Muscle of arm (tissue), 14 donors: ENCODE measurements around the gene CEACAM7. TPM values are rescaled to one million over a fixed set of nuclear protein-coding genes. Genes with fewer than 3 reads are reported as not detected.
"Not testable (repeated sequence)": the region's sequence is repeated elsewhere in the genome, so short reads cannot be mapped to it uniquely, and the experiment has no call there.

Source experiments
- DNase-seq: peaks from one replicate; pipeline ENCODE4 v3.0.0-alpha.2; 2013
- long read RNA-seq, 11 donors: transcript quantifications; one replicate each; lab custom pipeline, GENCODE V29; 2026
- polyA plus RNA-seq, 12 donors: library from polyadenylated mRNA; unstranded; fragments of 120-200 nt; gene quantifications; one replicate each; pipeline ENCODE4 v1.2.1, GENCODE V29; 2013; ENCODE audit not compliant: insufficient read length in 12 of 12

CEACAM7 gene
- polyA plus RNA-seq: not detected
- long read RNA-seq, donor 1, partial matches to known transcripts: 207 of 213 reads
- long read RNA-seq, donor 1, other reads (novel, unspliced or antisense): 5 of 213 reads
- long read RNA-seq, donor 2: 0 reads
- long read RNA-seq, donor 3: 0 reads
- long read RNA-seq, donor 4: 0 reads
- long read RNA-seq, donor 5: 0 reads
- long read RNA-seq, donor 6: 0 reads
- long read RNA-seq, donor 7: 0 reads
- long read RNA-seq, donor 8: 0 reads
- long read RNA-seq, donor 9: 0 reads
- long read RNA-seq, donor 10: 0 reads
- long read RNA-seq, donor 11: 0 reads

DNA sequence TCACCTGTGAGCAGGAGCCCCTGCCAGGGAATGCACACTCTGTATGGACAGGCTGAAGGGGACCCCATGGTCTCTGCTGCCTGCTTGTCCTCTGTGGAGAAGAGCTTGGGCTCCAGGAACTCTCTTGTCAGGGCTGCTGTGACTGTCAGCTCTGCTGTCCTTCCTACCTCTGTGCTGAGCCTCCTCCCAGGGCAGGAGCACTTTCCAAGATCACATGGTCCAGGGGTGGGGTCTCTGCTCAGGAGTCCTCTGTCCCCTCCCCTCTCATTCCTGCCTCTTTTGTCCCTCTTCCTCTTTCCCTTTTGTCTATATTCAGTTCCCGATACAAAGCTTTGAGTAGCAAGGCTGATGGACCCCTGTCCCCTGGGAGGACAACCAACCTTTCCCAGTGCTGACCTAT is at the start of gene CEACAM7:
Gene CEACAM7, minus strand, starts transcription at position 173 of the 400 bp plus-strand sequence. Its CDS starts 105 bp downstream, at position 68.
- DNase-seq: no peak

DNA sequence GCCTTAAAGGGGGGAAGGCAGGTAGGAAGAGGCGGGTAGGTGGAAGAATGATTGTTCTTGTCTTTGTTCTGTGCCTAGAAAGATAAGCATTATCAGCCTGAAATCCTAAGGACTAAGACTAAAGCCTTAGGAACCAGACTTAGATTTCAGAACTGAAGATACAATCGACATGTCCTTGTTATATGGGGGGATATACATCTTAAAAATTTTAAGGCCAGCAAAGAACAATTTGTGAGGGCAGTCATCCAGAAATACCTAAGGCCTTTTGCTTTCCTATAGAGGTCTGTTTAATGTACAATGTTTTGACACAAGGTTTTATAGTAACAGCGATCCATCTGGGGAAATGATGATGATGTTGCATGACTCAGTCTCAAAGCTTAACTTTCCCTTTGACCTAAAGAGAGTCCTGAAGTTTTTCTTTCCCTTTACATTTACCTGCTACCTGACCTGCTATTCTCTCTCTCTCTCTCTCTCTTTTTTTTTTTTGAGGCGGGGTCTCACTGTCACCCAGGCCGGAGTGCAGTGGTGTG is 47.1 kb upstream of the CEACAM7 start:
- DNase-seq: no peak

DNA sequence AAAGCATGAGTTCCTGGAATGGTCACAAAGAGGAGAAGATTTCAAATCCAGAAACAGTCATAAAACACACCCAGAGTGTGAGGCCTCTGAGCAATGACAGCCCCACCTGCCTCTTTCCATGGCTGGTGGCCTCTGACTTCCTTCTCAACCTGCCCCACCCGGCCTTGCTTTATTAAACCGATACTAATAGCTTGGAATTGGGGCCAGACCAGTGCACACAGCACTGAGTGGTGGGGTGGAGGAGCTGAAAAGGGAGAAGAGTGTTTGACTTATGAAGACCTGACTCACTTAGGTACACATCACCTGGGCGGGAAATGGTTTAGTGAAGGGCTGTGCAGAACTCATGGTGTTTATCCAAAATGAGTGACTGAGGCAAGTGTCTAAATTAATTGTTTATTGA is 46.5 kb upstream of the CEACAM7 start:
- no peak for DNase-seq

DNA sequence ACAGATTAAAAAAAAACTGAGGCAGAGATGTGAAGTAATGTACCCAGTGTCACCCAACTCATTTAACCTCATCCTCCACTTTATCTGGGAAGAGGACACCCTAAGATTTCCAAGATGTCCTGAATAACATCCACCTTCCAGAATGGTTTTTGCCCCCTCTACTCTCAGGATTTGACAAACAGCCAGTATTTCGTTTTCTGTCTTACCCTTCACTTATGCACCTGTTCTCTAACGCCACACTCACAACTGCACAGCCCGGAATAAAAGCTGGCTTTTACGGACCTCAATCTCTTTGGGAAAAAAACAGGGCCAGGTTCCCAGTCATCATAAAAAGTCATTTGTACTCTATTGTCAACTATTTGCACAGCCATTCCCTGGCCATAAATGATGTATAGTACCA is 46.1 kb upstream of the CEACAM7 start:
- DNase-seq: no peak

DNA sequence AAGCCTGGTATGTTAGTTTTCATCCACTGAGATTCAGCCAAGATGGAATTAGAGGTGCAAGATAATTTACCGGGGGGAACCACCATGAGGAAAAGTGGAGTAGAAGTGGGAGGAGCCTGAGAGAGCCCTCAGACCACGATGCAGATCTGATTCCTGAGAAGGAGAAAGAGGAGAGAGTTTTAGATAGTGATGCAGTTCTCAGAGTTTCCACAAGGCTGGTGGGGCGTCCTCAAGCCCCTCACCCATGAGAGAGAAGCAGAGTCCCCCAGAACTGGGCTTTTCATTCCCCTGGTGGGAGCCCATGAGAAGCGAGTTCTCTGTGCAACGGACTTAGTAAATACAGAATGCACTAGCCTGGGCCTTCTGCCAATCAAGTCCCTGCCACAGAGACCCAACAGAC is 38.4 kb upstream of the CEACAM7 start:
- no peak for DNase-seq

DNA sequence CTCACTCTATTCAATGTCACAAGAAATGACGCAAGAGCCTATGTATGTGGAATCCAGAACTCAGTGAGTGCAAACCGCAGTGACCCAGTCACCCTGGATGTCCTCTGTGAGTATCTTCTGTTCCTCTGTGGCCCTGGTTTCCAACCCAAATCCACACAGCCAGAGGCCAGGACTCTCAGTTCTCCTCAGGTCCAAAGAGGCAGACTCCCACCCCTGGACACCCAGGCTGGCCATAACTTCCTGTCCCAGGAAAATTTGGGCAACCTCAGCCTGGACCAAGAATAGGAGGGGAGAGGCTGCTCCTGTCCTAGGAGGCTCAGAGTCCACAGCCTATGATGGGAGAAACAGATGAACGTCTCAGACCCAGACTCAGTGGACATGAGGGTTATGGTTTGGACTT is 32.0 kb upstream of the CEACAM7 start:
- DNase-seq: no peak

DNA sequence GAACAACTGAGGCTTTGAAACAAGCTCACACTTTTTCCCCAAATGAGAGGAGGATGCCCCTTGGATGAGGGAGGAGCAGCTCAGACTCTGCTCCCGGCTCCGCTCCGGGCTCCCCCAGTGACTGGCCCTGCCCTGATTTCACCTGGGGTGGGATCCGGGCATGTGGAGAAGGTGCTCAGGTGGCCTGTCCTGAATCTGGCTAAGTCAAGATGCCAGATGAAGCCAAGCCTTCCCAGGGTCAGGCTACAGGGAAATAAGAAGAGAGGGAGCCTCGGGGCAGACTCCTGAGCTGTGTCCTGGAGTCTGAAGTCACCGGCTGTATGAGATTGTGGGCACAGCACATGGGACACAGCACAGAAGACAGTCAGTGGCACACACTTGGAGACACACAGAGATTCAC is 30.7 kb upstream of the CEACAM7 start:
- no peak for DNase-seq

DNA sequence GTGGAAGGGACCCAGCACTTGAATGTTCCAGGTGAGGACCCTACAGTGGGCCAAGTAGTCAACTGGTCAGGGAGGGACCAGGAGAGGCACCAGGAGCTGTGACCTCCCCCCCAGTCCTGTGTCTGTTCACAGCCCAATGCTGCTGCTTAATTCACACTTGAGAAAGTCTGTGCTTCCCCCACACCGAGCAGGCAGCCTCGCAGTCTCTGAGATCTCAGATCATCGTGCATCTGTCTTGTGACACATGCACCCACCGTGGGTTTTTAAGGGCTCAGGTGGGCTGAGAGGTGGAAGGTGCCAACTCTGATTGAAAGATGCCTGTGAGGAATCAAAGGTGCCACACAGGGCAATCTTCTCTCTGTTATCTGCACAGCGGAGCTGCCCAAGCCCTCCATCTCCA is 26.5 kb upstream of the CEACAM7 start:
- no peak for DNase-seq

DNA sequence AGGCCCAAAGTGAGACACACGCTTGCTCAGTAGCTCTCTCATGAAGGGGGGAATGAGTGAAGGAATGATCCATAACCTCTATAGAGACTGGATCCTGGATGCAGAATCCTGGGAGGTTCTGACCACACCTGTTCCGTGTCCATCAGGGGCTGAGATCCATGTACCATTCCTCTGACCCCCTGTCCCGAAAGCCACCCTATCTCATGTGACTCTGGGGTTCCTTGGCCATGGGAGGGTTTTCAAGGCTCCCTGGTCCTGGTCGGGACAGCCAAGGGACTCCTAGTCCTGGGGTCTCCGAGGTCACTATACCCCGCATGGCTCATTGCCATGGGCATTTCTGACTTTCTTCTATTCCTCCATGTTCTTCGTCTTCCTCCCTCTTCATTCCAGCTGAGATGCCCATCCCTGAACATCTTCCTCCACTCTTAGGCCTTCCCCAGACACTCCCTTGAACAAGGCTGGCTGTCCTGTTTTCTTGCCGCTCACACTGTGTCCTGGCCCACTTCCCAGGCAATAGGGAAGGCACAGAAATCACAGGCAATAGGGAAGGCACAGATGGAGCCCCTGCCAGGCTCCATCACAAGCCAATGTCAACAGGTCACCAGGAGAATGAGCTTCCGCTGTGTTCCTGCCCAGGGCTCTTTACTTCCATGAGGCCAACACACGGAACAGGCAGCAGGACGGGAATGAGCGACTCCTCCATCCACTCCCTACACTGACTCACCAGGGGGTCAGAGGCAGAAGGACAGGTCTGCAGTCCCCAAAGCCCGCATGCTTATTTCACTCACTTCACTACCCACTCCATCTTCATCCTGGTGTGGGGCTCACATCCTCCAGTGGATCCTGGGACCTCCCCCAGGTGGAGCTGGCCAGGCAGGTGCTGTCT is 23.5 kb upstream of the CEACAM7 start:
- DNase-seq: no peak

DNA sequence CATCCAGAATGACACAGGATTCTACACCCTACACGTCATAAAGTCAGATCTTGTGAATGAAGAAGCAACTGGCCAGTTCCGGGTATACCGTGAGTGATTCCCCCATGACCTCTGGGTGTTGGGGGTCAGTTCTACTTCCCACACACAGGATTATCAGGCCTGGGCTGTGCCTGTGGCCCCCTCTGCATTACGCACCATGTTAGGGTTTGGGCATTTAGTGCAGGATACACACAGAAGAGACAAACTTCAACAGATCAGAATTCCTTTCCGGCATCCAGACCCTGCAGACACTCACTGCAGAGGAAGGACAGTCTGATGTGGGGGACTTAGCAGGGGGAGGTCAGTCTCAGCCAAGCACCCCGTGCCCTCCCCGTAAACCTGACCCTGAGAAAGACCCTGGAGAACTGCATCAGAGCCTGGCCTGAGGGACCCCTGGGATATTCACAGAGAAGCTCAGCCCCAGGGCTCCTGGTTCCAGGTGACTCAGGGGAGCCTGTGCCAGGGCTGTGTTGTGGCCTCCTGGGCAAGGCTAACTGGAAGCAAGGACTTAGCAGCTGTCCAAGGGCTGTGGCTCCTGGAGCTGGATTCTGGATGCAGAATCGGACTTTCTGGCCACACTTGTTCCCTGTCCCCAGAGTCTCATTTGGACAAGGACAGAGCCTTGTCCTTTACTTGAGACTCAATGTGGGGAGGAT is 22.0 kb upstream of the CEACAM7 start:
- no peak for DNase-seq

DNA sequence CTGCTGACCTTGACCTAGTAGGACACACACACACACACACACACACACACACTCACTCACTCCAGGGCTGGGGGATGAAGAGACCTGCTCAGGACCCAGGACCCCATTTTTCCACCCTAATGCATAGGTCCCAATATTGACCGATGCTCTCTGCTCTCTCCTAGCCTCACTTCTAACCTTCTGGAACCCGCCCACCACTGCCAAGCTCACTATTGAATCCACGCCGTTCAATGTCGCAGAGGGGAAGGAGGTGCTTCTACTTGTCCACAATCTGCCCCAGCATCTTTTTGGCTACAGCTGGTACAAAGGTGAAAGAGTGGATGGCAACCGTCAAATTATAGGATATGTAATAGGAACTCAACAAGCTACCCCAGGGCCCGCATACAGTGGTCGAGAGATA is 21.4 kb upstream of the CEACAM7 start:
- DNase-seq: not testable (repeated sequence)

DNA sequence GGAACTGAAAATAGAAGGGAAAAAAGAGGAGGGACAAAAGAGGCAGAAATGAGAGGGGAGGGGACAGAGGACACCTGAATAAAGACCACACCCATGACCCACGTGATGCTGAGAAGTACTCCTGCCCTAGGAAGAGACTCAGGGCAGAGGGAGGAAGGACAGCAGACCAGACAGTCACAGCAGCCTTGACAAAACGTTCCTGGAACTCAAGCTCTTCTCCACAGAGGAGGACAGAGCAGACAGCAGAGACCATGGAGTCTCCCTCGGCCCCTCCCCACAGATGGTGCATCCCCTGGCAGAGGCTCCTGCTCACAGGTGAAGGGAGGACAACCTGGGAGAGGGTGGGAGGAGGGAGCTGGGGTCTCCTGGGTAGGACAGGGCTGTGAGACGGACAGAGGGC is 20.4 kb upstream of the CEACAM7 start, which contains the start of gene CEACAM5:
Gene CEACAM5, plus strand, starts transcription at position 146 of the 400 bp plus-strand sequence. Its CDS starts 106 bp downstream, at position 252.
- DNase-seq: no peak

DNA sequence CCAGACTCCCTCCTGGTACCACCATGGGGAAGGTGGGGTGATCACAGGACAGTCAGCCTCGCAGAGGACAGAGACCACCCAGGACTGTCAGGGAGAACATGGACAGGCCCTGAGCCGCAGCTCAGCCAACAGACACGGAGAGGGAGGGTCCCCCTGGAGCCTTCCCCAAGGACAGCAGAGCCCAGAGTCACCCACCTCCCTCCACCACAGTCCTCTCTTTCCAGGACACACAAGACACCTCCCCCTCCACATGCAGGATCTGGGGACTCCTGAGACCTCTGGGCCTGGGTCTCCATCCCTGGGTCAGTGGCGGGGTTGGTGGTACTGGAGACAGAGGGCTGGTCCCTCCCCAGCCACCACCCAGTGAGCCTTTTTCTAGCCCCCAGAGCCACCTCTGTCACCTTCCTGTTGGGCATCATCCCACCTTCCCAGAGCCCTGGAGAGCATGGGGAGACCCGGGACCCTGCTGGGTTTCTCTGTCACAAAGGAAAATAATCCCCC is 19.9 kb upstream of the CEACAM7 start:
- DNase-seq: no peak

DNA sequence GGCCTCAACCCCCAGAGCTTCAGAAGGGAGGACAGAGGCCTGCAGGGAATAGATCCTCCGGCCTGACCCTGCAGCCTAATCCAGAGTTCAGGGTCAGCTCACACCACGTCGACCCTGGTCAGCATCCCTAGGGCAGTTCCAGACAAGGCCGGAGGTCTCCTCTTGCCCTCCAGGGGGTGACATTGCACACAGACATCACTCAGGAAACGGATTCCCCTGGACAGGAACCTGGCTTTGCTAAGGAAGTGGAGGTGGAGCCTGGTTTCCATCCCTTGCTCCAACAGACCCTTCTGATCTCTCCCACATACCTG is 19.4 kb upstream of the CEACAM7 start:
- DNase-seq: no peak

DNA sequence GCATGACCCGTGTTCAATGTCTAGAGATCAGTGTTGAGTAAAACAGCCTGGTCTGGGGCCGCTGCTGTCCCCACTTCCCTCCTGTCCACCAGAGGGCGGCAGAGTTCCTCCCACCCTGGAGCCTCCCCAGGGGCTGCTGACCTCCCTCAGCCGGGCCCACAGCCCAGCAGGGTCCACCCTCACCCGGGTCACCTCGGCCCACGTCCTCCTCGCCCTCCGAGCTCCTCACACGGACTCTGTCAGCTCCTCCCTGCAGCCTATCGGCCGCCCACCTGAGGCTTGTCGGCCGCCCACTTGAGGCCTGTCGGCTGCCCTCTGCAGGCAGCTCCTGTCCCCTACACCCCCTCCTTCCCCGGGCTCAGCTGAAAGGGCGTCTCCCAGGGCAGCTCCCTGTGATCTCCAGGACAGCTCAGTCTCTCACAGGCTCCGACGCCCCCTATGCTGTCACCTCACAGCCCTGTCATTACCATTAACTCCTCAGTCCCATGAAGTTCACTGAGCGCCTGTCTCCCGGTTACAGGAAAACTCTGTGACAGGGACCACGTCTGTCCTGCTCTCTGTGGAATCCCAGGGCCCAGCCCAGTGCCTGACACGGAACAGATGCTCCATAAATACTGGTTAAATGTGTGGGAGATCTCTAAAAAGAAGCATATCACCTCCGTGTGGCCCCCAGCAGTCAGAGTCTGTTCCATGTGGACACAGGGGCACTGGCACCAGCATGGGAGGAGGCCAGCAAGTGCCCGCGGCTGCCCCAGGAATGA is 18.9 kb upstream of the CEACAM7 start:
- DNase-seq: no peak

DNA sequence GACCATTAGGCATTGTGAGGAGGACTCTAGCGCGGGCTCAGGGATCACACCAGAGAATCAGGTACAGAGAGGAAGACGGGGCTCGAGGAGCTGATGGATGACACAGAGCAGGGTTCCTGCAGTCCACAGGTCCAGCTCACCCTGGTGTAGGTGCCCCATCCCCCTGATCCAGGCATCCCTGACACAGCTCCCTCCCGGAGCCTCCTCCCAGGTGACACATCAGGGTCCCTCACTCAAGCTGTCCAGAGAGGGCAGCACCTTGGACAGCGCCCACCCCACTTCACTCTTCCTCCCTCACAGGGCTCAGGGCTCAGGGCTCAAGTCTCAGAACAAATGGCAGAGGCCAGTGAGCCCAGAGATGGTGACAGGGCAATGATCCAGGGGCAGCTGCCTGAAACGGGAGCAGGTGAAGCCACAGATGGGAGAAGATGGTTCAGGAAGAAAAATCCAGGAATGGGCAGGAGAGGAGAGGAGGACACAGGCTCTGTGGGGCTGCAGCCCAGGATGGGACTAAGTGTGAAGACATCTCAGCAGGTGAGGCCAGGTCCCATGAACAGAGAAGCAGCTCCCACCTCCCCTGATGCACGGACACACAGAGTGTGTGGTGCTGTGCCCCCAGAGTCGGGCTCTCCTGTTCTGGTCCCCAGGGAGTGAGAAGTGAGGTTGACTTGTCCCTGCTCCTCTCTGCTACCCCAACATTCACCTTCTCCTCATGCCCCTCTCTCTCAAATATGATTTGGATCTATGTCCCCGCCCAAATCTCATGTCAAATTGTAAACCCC is 17.5 kb upstream of the CEACAM7 start:
- no peak for DNase-seq

DNA sequence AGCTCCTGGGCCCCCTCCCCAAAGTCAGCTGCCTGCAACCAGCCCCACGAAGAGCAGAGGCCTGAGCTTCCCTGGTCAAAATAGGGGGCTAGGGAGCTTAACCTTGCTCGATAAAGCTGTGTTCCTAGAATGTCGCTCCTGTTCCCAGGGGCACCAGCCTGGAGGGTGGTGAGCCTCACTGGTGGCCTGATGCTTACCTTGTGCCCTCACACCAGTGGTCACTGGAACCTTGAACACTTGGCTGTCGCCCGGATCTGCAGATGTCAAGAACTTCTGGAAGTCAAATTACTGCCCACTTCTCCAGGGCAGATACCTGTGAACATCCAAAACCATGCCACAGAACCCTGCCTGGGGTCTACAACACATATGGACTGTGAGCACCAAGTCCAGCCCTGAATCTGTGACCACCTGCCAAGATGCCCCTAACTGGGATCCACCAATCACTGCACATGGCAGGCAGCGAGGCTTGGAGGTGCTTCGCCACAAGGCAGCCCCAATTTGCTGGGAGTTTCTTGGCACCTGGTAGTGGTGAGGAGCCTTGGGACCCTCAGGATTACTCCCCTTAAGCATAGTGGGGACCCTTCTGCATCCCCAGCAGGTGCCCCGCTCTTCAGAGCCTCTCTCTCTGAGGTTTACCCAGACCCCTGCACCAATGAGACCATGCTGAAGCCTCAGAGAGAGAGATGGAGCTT is 15.7 kb upstream of the CEACAM7 start:
- no peak for DNase-seq

DNA sequence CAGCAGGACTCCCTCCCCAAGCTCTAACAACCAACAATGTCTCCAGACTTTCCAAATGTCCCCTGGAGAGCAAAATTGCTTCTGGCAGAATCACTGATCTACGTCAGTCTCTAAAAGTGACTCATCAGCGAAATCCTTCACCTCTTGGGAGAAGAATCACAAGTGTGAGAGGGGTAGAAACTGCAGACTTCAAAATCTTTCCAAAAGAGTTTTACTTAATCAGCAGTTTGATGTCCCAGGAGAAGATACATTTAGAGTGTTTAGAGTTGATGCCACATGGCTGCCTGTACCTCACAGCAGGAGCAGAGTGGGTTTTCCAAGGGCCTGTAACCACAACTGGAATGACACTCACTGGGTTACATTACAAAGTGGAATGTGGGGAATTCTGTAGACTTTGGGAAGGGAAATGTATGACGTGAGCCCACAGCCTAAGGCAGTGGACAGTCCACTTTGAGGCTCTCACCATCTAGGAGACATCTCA is 14.1 kb upstream of the CEACAM7 start:
- no peak for DNase-seq

DNA sequence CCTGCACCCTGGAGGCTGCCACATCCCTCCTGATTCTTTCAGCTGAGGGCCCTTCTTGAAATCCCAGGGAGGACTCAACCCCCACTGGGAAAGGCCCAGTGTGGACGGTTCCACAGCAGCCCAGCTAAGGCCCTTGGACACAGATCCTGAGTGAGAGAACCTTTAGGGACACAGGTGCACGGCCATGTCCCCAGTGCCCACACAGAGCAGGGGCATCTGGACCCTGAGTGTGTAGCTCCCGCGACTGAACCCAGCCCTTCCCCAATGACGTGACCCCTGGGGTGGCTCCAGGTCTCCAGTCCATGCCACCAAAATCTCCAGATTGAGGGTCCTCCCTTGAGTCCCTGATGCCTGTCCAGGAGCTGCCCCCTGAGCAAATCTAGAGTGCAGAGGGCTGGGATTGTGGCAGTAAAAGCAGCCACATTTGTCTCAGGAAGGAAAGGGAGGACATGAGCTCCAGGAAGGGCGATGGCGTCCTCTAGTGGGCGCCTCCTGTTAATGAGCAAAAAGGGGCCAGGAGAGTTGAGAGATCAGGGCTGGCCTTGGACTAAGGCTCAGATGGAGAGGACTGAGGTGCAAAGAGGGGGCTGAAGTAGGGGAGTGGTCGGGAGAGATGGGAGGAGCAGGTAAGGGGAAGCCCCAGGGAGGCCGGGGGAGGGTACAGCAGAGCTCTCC is 13.5 kb upstream of the CEACAM7 start:
- no peak for DNase-seq
